ENCODE measurements around the gene VTI1A.
"Not testable (repeated sequence)": the region's sequence is repeated elsewhere in the genome, so short reads cannot be mapped to it uniquely, and the experiment has no call there.

Gene VTI1A

DNA sequence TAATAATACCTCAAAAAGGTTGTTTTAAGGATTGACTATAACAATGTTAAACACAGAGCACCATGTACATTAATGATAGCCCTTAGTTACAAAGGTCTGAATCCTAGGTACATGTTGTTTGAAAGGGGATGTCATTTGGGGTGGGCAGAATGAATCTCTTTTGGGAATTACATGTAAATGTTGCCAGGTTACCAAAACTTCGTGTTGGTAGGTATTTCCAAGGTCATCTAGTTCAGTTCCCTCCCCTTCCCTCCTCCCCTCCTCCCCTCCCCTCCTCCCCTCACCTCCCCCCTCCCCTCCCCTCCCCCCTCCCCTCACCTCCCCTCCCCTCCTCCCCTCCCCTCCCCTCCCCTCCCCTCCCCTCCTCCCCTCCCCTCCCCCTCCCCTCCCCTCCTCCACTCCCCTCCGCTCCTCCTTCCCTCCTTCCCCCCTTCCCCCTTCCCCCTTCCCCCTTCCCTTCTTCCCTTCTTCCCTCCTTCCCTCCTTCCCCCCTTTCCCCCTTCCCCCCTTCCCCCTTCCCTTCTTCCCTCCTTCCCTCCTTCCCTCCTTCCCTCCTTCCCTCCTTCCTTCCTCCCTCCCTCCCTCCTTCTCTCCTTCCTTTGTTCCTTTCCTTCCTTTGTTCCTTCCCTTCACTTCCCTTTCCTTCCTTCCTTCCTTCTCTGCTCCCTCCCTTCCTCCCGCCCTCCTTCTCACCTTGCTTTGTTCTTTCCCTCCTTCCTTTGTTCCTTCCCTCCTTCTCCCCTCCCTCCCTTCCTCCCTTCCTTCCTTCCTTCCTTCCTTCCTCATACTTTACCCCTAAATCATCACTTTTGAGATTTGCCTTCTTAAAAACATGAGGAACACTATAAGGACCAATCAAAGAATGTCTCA lies 8.1 kb downstream of the VTI1A start:
- no peak for DNase-seq

- DNase-seq = no peak
Measured at GRCh38 chr10:112456533-112456932, 9.5 kb downstream of the VTI1A start.

GRCh38 chr10:112460366-112460765 lies 13.4 kb downstream of the VTI1A start:
- DNase-seq = no peak

GRCh38 chr10:112461029-112461887 lies 14.2 kb downstream of the VTI1A start:
- no peak for DNase-seq

DNA sequence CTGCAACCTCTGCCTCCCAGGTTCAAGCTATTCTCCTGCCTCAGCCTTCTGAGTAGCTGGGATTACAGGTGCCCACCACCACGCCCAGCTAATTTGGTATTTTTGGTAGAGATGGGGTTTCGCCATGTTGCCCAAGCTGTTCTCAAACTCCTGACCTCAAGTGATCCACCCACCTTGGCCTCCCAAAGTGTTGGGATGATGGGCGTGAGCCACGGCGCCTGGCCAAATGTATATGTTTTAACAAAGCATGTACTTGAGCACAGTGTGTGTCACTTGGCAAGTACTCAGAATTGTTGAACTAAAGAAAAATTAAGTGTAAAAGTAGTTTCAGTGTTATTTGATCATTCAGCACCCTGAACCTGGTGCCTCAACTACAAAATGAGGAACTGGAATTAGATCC lies 17.1 kb downstream of the VTI1A start:
- DNase-seq = not testable (repeated sequence)

DNA sequence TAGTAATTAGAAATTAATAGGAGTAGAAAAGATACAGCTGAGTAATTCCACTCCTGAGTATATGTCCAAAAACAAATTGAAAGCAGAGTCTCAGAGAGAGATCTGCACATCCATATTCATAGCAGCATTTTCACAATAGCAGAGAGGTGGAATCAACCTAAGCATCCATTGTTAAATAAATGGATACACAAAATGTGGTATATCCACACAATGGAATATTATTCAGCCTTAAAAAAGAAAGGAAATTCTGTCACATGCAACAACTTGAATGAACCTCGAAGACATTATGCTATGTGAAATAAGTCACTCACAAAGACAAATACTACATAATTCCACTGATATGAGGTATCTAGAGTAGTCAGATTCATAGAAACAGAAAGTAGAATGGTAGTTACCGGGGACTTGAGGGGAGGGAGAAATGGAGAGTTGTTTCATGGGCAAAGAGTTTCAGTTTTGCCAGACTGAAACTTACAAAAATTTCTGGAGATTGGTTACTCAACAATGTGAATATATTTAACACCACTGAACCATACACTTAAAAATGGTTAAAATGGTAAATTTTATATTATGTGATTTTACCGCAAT lies 18.4 kb downstream of the VTI1A start:
- no peak for DNase-seq

DNA sequence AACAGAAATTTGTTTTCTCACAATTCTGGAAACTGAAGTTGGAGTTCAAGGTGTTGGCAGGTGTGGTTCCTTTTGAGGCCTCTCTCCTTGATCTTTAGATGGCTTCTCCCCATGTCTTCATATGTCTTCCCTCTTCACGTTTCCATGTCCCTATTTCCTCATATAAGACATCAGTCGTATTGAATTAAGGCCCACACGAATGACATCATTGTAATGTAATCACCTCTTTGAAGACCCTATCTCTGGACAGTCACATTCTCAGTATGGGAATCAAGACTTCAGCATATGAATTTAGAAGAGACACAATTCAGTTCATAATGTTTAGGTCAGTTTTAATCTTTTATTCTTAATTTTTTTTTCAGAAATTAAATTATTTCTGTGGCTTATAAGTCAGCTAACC lies 19.8 kb downstream of the VTI1A start:
- no peak for DNase-seq

DNA sequence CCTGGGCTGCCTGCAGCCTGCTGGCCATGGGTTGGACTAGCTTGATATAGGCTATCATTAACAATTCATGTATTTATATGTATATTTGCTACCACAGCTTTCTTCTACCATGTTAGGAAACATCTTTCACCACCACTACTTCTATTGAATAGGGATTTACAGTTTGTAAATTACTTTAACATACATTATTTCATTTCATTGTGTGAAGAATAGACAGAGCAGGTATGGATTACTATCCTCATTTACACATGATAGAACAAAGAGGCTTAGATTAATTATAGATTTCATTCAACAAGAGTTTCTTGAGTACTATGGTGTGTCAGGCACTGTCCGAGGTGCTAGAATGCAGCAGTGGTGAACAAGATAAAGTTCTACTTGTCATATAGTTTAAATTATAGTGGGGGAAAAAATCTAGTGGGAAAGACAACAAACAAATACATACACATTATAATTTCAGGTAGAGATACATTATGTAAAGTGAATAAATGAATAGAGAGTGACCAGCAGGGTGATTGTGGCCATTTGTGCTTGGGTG lies 20.6 kb downstream of the VTI1A start:
- no peak for DNase-seq

GRCh38 chr10:112471878-112472487 lies 25.0 kb downstream of the VTI1A start:
- no peak for DNase-seq

- no peak for DNase-seq
Measured at GRCh38 chr10:112475575-112476218, 28.7 kb downstream of the VTI1A start.

- no peak for DNase-seq
Measured at GRCh38 chr10:112481602-112482001, 34.6 kb downstream of the VTI1A start.

GRCh38 chr10:112484399-112484798 lies 37.4 kb downstream of the VTI1A start:
- no peak for DNase-seq

DNA sequence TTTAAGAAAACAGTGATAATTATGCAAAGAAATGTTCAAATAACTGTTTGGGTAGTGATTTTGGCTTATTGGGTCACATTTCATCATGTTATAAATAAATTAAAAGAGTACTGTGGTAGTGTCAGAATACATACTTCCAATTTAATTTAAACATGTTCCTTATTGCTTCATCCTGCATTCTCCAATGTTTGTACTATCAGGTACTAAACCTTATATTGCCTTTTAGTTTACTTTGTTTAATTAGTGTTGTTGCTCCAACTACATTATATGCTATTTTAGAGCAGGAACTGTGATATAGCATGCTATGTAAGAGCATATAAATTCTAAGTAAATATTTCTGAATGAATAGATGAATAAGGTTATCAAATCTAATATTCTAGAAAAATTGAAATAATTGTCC lies 40.9 kb downstream of the VTI1A start:
- no peak for DNase-seq

GRCh38 chr10:112490545-112490944 lies 43.5 kb downstream of the VTI1A start:
- DNase-seq = no peak

DNA sequence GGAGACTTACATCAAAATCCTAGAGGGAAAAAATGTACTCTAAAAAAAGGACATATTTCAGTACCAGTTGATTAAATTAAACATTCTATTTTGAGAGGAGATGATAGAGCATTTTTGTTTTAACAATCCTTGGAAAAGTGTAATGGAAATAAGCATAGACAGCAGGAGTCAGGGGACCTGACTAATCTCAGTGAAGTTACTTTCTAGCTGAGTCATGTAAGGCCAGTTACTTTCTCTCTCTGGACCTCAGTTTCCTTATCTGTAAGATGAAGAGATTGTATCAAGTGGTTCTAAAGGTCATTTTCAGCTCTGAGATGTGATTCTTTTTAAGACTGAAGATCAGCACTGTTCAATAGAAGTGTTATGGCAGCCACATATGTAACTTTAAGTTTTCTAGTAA lies 44.1 kb downstream of the VTI1A start:
- DNase-seq = no peak

- no peak for DNase-seq
Measured at GRCh38 chr10:112492736-112493135, 45.7 kb downstream of the VTI1A start.

- no peak for DNase-seq
Measured at GRCh38 chr10:112497347-112497950, 50.4 kb downstream of the VTI1A start.

DNA sequence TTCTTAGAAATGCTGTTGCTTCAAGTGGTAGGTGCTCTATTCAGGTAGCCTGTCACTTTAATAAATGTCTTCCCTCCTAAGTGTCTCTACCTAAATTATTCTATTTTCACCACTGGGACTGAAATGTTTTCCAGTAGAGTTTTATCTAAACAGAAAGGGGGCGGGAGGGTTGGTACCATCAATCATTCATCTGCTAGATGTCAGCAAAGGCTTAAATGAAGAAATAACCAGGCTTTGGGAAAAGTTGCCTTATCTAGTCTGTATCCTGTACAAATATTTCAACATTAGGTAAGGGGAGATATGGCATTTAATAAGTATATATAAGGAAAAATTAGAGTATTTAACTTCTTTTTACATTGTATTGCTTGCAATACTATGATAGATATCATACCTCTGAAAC lies 51.8 kb downstream of the VTI1A start:
- DNase-seq = no peak

- DNase-seq = not testable (repeated sequence)
Measured at GRCh38 chr10:112499985-112500384, 53.0 kb downstream of the VTI1A start.

DNA sequence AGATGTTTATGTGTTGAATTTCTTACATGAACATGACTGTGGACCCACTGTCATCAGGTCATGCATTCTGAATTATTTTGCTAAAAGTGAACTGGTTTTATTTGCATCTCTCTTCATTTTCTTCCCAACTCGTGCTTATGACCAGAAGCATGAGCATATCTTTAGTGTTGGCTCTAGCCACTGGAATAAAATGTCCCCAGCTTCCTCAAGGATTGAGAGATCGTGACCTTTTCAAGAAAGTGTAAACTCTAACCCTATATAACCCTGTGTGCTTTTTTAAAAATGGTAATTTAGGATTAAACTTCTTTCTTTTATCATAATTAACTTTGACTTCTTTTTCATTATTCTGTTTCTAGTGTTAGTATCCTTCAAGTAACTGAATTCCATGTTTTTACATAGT lies 55.5 kb downstream of the VTI1A start:
- no peak for DNase-seq

GRCh38 chr10:112503643-112504042 lies 56.6 kb downstream of the VTI1A start:
- no peak for DNase-seq

- no peak for DNase-seq
Measured at GRCh38 chr10:112507046-112507445, 60.0 kb downstream of the VTI1A start.
